Prostate gland (tissue), 2 donors: Measurements from ENCODE around the gene CHPF. TPM values are rescaled to one million over a fixed set of nuclear protein-coding genes. Genes with fewer than 3 reads are reported as not detected.

ENCODE experiments used
- DNase-seq: peaks from one replicate; pipeline ENCODE4 v3.0.0-alpha.2; 2019; ENCODE audit warnings: low spot score
- H3K27ac ChIP-seq, 2 donors: fragments of 200-600 bp; sonication (generic); 2 replicates each; pipeline ENCODE4 v1.5.1; 2017 to 2019
- H3K27me3 ChIP-seq: fragments of 200-600 bp; sonication (generic); replicated peaks from 2 replicates; pipeline ENCODE4 v1.5.1; 2019; ENCODE audit not compliant: insufficient read depth
- H3K36me3 ChIP-seq, 2 donors: fragments of 200-600 bp; sonication (generic); 1 replicate in 1 of 2; 2 replicates in 1 of 2; pipeline versions ENCODE4 v1.5.1 to v1.8.1; 2017 to 2019
- H3K4me1 ChIP-seq: fragments of 200-600 bp; sonication (generic); replicated peaks from 2 replicates; pipeline ENCODE4 v1.5.1; 2019
- H3K4me3 ChIP-seq, 2 donors: fragments of 200-600 bp; sonication (generic); 2 replicates each; pipeline ENCODE4 v1.5.1; 2017 to 2019
- H3K9me3 ChIP-seq: fragments of 200-600 bp; sonication (generic); 2 replicates; pipeline ENCODE4 v1.5.1; 2017
- POLR2A ChIP-seq: fragments of 450-650 bp; IDR thresholded peaks from one replicate; pipeline ENCODE4 v1.6.1; 2016; ENCODE audit warnings: antibody characterized with exemption, mild to moderate bottlenecking
- POLR2AphosphoS5 ChIP-seq: sonication (generic); formaldehyde crosslinking; IDR thresholded peaks from one replicate; pipeline ENCODE4 v1.6.1; 2017; ENCODE audit warnings: antibody characterized with exemption
- WGBS: methylation state at CpG from one replicate; pipeline ENCODE4 v1.1.5; 2018; 5-methylcytosine and 5-hydroxymethylcytosine counted together
- intact Hi-C: fragments of 100-400 bp; cut with DNase I; formaldehyde crosslinking; loops from one replicate; pipeline ENCODE4 v1.14.2; 2022
- total RNA-seq, 2 donors: library from RNA; depleted of rRNA; stranded (reverse); fragments of >200 nt; gene quantifications; one replicate each; pipeline ENCODE4 v1.1.0, GENCODE V29; 2016
- TF ChIP-seq, protein P1 (sequence below), 4 experiments: fragments of 200-600 bp in 2 of 4; fragments of 450-650 bp in 2 of 4; sonication (generic) in 2 of 4; IDR thresholded peaks; 1 replicate in 3 of 4; 2 replicates in 1 of 4; pipeline ENCODE4 v1.5.1; 2016 to 2019; ENCODE audit warnings: antibody characterized with exemption in 4 of 4, mild to moderate bottlenecking in 2 of 4, moderate library complexity in 2 of 4

CHPF gene
- total RNA-seq, 2 donors from 2014 or later = 150 to 819 TPM

DNA sequence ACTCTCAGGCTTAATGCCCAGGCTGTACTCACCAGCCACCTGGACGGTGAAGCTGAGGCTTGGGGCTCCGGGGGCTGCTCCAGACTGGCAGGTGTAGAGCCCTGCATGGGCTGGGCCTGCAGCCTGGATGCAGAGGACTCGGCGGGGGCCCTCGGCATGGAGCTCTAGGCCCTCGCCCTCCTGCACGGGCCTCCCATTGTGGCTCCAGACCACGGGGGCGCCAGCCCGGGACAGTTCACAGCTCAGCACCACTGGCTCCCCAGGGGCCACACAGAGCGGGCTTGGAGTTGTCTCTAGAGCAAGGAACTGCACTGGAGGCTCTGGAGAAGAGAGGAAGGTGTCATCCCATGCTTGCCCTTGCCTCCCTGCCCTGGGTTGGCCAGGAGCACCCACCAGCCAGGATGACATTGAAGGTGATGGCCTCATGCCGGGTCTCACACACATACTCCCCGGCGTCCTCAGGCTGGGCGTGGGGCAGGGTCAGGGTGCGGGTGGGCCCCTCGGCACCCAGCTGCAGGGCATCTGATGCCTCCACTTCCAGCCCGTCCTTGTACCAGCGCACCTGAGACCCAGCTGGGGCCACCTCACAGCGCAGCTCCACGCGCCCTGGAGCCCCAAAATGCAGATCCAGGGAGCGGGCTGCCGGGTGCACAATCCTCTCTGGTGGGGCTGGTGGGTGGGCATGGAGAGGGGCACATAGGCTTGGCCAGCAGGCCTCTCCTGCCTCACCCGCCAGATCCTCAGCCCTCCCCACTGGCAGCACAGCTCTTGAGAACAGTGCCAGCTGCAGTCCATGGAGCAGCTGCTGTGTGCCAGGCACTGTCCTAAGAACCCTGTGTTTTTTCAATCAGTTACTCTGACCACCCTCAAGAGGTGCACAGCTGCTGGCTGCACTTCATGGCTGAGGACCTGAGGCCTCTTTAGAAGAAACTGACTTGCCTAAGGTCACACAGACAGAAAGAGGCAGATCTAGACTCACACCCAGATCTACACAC lies 14.5 kb upstream of the CHPF start:
- Histone ChIP-seq H3K27ac (no peak overlapping the region), H3K36me3 (peaks cover 0 to 3% of the 10 kb centered on the region in 2 donors), H3K27me3 (no peaks in the 10 kb centered on the region), H3K4me3 (no peak overlapping the region), H3K4me1 (peaks cover 2% of the 10 kb centered on the region), H3K9me3 (no peaks in the 10 kb centered on the region)
- intact Hi-C loops = no loop called here
- no peak for TF ChIP-seq POLR2AphosphoS5
- TF ChIP-seq, protein P1, sequence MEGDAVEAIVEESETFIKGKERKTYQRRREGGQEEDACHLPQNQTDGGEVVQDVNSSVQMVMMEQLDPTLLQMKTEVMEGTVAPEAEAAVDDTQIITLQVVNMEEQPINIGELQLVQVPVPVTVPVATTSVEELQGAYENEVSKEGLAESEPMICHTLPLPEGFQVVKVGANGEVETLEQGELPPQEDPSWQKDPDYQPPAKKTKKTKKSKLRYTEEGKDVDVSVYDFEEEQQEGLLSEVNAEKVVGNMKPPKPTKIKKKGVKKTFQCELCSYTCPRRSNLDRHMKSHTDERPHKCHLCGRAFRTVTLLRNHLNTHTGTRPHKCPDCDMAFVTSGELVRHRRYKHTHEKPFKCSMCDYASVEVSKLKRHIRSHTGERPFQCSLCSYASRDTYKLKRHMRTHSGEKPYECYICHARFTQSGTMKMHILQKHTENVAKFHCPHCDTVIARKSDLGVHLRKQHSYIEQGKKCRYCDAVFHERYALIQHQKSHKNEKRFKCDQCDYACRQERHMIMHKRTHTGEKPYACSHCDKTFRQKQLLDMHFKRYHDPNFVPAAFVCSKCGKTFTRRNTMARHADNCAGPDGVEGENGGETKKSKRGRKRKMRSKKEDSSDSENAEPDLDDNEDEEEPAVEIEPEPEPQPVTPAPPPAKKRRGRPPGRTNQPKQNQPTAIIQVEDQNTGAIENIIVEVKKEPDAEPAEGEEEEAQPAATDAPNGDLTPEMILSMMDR (IDR thresholded peaks at IDR 0.05) = no peak
- TF ChIP-seq POLR2A = no peak
- 93% methylated on average over 24 of the region's 25 CpGs for WGBS
- no peak for DNase-seq

GRCh38 chr2:219557320-219557719 lies 13.7 kb upstream of the CHPF start:
- no peaks in the 10 kb centered on the region for H3K27me3 ChIP-seq
- H3K9me3 ChIP-seq = no peaks in the 10 kb centered on the region
- H3K4me1 ChIP-seq = peaks cover 4% of the 10 kb centered on the region
- TF ChIP-seq POLR2AphosphoS5 = no peak
- TF ChIP-seq, protein P1 (IDR thresholded peaks at IDR 0.05) = no peak
- no peak for TF ChIP-seq POLR2A
- WGBS = 91% methylated on average over 21 of the region's 21 CpGs
- DNase-seq = no peak
- no peak overlapping the region for H3K27ac ChIP-seq
- no peak overlapping the region for H3K4me3 ChIP-seq
- peaks cover 0 to 3% of the 10 kb centered on the region in 2 donors for H3K36me3 ChIP-seq
- intact Hi-C loops = no loop called here

- H3K36me3 ChIP-seq = no peaks in the 10 kb centered on the region
- WGBS = 89% methylated on average over 19 of the region's 19 CpGs
- no peak overlapping the region for H3K27ac ChIP-seq
- H3K4me3 ChIP-seq = no peak overlapping the region
- DNase-seq = no peak
- H3K9me3 ChIP-seq = no peaks in the 10 kb centered on the region
- TF ChIP-seq POLR2A (no peak), POLR2AphosphoS5 (no peak)
- TF ChIP-seq, protein P1 (IDR thresholded peaks at IDR 0.05) = no peak
- intact Hi-C loops = no loop called here
- H3K4me1 ChIP-seq = peaks cover 11% of the 10 kb centered on the region
- no peaks in the 10 kb centered on the region for H3K27me3 ChIP-seq
These were observed 12.8 kb upstream of the CHPF start for GRCh38 chr2:219556413-219556812.

DNA sequence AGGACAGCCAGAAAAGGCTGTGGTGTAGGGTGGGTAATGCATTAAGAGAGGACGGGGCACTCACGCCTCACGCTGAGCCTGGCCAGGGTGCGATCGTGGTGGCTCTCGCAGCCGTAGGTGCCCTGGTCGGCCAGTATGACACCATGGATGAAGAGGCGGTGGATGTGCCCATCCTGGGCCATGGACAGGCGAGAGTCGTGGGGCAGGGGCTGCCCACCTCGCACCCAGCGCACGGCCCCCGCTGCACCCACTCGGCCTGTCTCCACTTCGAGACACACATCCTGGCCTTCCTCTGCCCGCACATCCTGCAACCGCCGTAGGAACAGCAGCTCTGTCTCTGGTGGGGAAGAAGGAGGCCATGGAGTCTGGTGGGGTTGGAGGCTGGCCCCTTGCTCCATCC lies 12.3 kb upstream of the CHPF start:
- 94% methylated on average over 20 of the region's 20 CpGs for WGBS

GRCh38 chr2:219554350-219554749 lies 10.7 kb upstream of the CHPF start:
- TF ChIP-seq POLR2A (no peak), POLR2AphosphoS5 (no peak)
- TF ChIP-seq, protein P1 (IDR thresholded peaks at IDR 0.05) = no peak
- intact Hi-C loops = no loop called here
- Histone ChIP-seq H3K9me3 (no peaks in the 10 kb centered on the region), H3K27ac (no peak overlapping the region), H3K27me3 (no peaks in the 10 kb centered on the region), H3K4me3 (no peak overlapping the region), H3K36me3 (no peaks in the 10 kb centered on the region), H3K4me1 (peaks cover 11% of the 10 kb centered on the region)
- 96% methylated on average over 15 of the region's 15 CpGs for WGBS
- no peak for DNase-seq

More for the DNA sequence above, 12.3 kb upstream of the CHPF start:
- TF ChIP-seq POLR2AphosphoS5 = no peak
- no peaks in the 10 kb centered on the region for H3K9me3 ChIP-seq
- intact Hi-C loops = no loop called here
- no peaks in the 10 kb centered on the region for H3K27me3 ChIP-seq
- DNase-seq = no peak
- H3K4me3 ChIP-seq = no peak overlapping the region
- no peak overlapping the region for H3K27ac ChIP-seq
- peaks cover 11% of the 10 kb centered on the region for H3K4me1 ChIP-seq
- no peaks in the 10 kb centered on the region for H3K36me3 ChIP-seq
